ENCODE data around the gene CSRNP2.

CSRNP2 gene

GRCh38 chr12:51124504-51124903 is 41.1 kb upstream of the CSRNP2 start:
- H3K4me3 ChIP-seq (ENCODE audit: low read depth, low read length) = no peak overlapping the region
- DNase-seq (ENCODE audit: low read depth) = no peak
- no peak for TF ChIP-seq CTCF (IDR thresholded peaks at IDR 0.05; ENCODE audit: insufficient read depth, low read depth, low read length, missing control alignments)

GRCh38 chr12:51122844-51123243 is 39.4 kb upstream of the CSRNP2 start:
- TF ChIP-seq CTCF (IDR thresholded peaks at IDR 0.05; ENCODE audit: insufficient read depth, low read depth, low read length, missing control alignments) = no peak
- no peak for DNase-seq (ENCODE audit: low read depth)
- H3K4me3 ChIP-seq (ENCODE audit: low read depth, low read length) = no peak overlapping the region

GRCh38 chr12:51118706-51119105 is 35.3 kb upstream of the CSRNP2 start:
- H3K4me3 ChIP-seq (ENCODE audit: low read depth, low read length) = no peak overlapping the region
- DNase-seq (ENCODE audit: low read depth) = no peak
- TF ChIP-seq CTCF (IDR thresholded peaks at IDR 0.05; ENCODE audit: insufficient read depth, low read depth, low read length, missing control alignments) = no peak

- no peak for TF ChIP-seq CTCF (IDR thresholded peaks at IDR 0.05; ENCODE audit: insufficient read depth, low read depth, low read length, missing control alignments)
Measured at GRCh38 chr12:51115533-51115932, 32.1 kb upstream of the CSRNP2 start.

GRCh38 chr12:51108136-51108535 is 24.7 kb upstream of the CSRNP2 start:
- no peak overlapping the region for H3K4me3 ChIP-seq (ENCODE audit: low read depth, low read length)
- no peak for TF ChIP-seq CTCF (IDR thresholded peaks at IDR 0.05; ENCODE audit: insufficient read depth, low read depth, low read length, missing control alignments)
- no peak for DNase-seq (ENCODE audit: low read depth)

More at GRCh38 chr12:51115533-51115932, 32.1 kb upstream of the CSRNP2 start:
- no peak for DNase-seq (ENCODE audit: low read depth)
- no peak overlapping the region for H3K4me3 ChIP-seq (ENCODE audit: low read depth, low read length)

- no peak for DNase-seq (ENCODE audit: low read depth)
- no peak for TF ChIP-seq CTCF (IDR thresholded peaks at IDR 0.05; ENCODE audit: insufficient read depth, low read depth, low read length, missing control alignments)
- no peak overlapping the region for H3K4me3 ChIP-seq (ENCODE audit: low read depth, low read length)
Measured at GRCh38 chr12:51103977-51104376, 20.6 kb upstream of the CSRNP2 start.

GRCh38 chr12:51098611-51099010 is 15.2 kb upstream of the CSRNP2 start:
- no peak overlapping the region for H3K4me3 ChIP-seq (ENCODE audit: low read depth, low read length)
- TF ChIP-seq CTCF (IDR thresholded peaks at IDR 0.05; ENCODE audit: insufficient read depth, low read depth, low read length, missing control alignments) = no peak
- no peak for DNase-seq (ENCODE audit: low read depth)

Measured in GM12865 (cell line).